ENCODE data around the gene PLPP7. TPM values are rescaled to one million over a fixed set of nuclear protein-coding genes. Genes with fewer than 3 reads are reported as not detected.

Gene PLPP7
- polyA plus RNA-seq, 1 of the 3 experiments (the other 2 are of a cell fraction), result 8.6 TPM

GRCh38 chr9:131275332-131276093, 14.0 kb upstream of the PLPP7 start:
- no peak overlapping the region for H3K4me2 ChIP-seq
- no peaks in the 10 kb centered on the region for H3K27me3 ChIP-seq (ENCODE audit: insufficient read depth)
- no peak overlapping the region for H3K27ac ChIP-seq (ENCODE audit: low read depth in 2 of 2, low read length in 1 of 2)
- no peaks in the 10 kb centered on the region for H3F3A ChIP-seq (replicated peaks; ENCODE audit: insufficient read depth)
- H3K9me3 ChIP-seq, result no peaks in the 10 kb centered on the region
- no peak overlapping the region for H3K9ac ChIP-seq
- WGBS (ENCODE audit: low lambda C conversion rate), result 98% methylated on average over 22 of the region's 29 CpGs
- no peaks in the 10 kb centered on the region for H3K9me2 ChIP-seq
- CTCF ChIA-PET, result interaction anchor here (1.9 to 2.5 kb wide), 3 partner anchors 48 to 97 kb away, joined by 5 to 9 read pairs (median 5); no protein-coding TSS in a partner anchor
- peaks cover 0 to 4% of the 10 kb centered on the region in 2 experiments; a peak in 1 of 4 replicates for H3K4me1 ChIP-seq (ENCODE audit: control insufficient read depth in 1 of 2, insufficient read depth in 2 of 2, low read depth in 1 of 2, low read length in 1 of 2)
- no peaks in the 10 kb centered on the region for H3K36me3 ChIP-seq (replicated peaks in 1 of 2; ENCODE audit: control insufficient read depth in 1 of 2, insufficient read depth in 2 of 2, low read length in 1 of 2)
- no peak for DNase-seq
- H4K20me1 ChIP-seq (ENCODE audit: insufficient read depth), result no peaks in the 10 kb centered on the region
- TF ChIP-seq RAD21 (IDR thresholded peaks at IDR 0.05; ENCODE audit: low read length) (no peak), EP300 (IDR thresholded peaks at IDR 0.05; ENCODE audit: borderline replicate concordance in 1 of 2, low read depth in 1 of 2, low read length in 1 of 2) (no peak), TCF12 (IDR thresholded peaks at IDR 0.05) (no peak), CHD2 (IDR thresholded peaks at IDR 0.05; ENCODE audit: low read length, partially characterized antibody) (no peak)
- H2AFZ ChIP-seq (ENCODE audit: low read depth), result no peak overlapping the region
- POLR2A ChIA-PET, result no interaction called here
- H3K4me3 ChIP-seq (ENCODE audit: low read depth in 2 of 2, low read length in 1 of 2), result no peak overlapping the region
- H3K79me2 ChIP-seq (ENCODE audit: insufficient read depth), result no peaks in the 10 kb centered on the region

- Histone ChIP-seq H3K27ac (ENCODE audit: low read depth in 2 of 2, low read length in 1 of 2) (no peak within 1 kb of the TSS), H3K9me3 (no peaks in the 10 kb centered on the region), H2AFZ (ENCODE audit: low read depth) (peak within 1 kb of the TSS; percentile 65; the same call in 1 of the 2 replicates), H4K20me1 (ENCODE audit: insufficient read depth) (no peaks in the 10 kb centered on the region), H3K4me1 (ENCODE audit: control insufficient read depth in 1 of 2, insufficient read depth in 2 of 2, low read depth in 1 of 2, low read length in 1 of 2) (peaks cover 0 to 4% of the 10 kb centered on the region in 2 experiments; a peak in 1 of 4 replicates), H3K4me2 (peak within 1 kb of the TSS; percentile 79), H3K9me2 (no peaks in the 10 kb centered on the region), H3K4me3 (ENCODE audit: low read depth in 2 of 2, low read length in 1 of 2) (peak within 1 kb of the TSS; percentile 58 to 67), H3K9ac (no peak within 1 kb of the TSS), H3K79me2 (ENCODE audit: insufficient read depth) (no peaks in the 10 kb centered on the region), H3K27me3 (ENCODE audit: insufficient read depth) (peaks cover 5% of the 10 kb centered on the region; the same call in 1 of the 2 replicates), H3F3A (replicated peaks; ENCODE audit: insufficient read depth) (no peaks in the 10 kb centered on the region), H3K36me3 (replicated peaks in 1 of 2; ENCODE audit: control insufficient read depth in 1 of 2, insufficient read depth in 2 of 2, low read length in 1 of 2) (no peaks in the 10 kb centered on the region)
- TF ChIP-seq TAF1 (IDR thresholded peaks at IDR 0.05; ENCODE audit: borderline replicate concordance, low read depth, low read length) (no peak), TEAD4 (IDR thresholded peaks at IDR 0.05; ENCODE audit: borderline replicate concordance, insufficient read depth) (no peak), NRF1 (IDR thresholded peaks at IDR 0.05; ENCODE audit: low read depth, low read length) (no peak), NFIC (IDR thresholded peaks at IDR 0.05; ENCODE audit: borderline replicate concordance) (no peak)
- peak; percentile 77 for DNase-seq
- POLR2A ChIA-PET, result no interaction called here
- CTCF ChIA-PET, result interaction anchor here (1.9 to 3.0 kb wide), 3 partner anchors 49 to 98 kb away, joined by 5 to 13 read pairs (median 5); no protein-coding TSS in a partner anchor
- 68% methylated on average over 33 of the region's 76 CpGs for WGBS (ENCODE audit: low lambda C conversion rate)
Observed at GRCh38 chr9:131276094-131276888, 13.2 kb upstream of the PLPP7 start, which contains the start of gene FAM78A. TSS of gene FAM78A (minus strand) at chr9:131276510. CDS start at chr9:131276179, 331 bp downstream.

GRCh38 chr9:131276891-131277286, 12.6 kb upstream of the PLPP7 start:
- Histone ChIP-seq H2AFZ (ENCODE audit: low read depth) (0 out of 2 replicates have a peak overlapping the region, but pooled peaks have one; percentile 65), H3K4me2 (peak overlapping the region; percentile 79; the same call in 1 of the 2 replicates), H3K79me2 (ENCODE audit: insufficient read depth) (no peaks in the 10 kb centered on the region), H3K27ac (ENCODE audit: low read depth in 2 of 2, low read length in 1 of 2) (no peak overlapping the region), H3K9me2 (no peaks in the 10 kb centered on the region), H3K4me3 (ENCODE audit: low read depth in 2 of 2, low read length in 1 of 2) (peak overlapping the region; percentile 58 to 67; a peak in 3 of 4 replicates), H3F3A (replicated peaks; ENCODE audit: insufficient read depth) (no peaks in the 10 kb centered on the region), H3K4me1 (ENCODE audit: control insufficient read depth in 1 of 2, insufficient read depth in 2 of 2, low read depth in 1 of 2, low read length in 1 of 2) (peaks cover 0 to 4% of the 10 kb centered on the region in 2 experiments; a peak in 1 of 4 replicates), H3K9ac (no peak overlapping the region), H4K20me1 (ENCODE audit: insufficient read depth) (no peaks in the 10 kb centered on the region), H3K36me3 (replicated peaks in 1 of 2; ENCODE audit: control insufficient read depth in 1 of 2, insufficient read depth in 2 of 2, low read length in 1 of 2) (no peaks in the 10 kb centered on the region), H3K27me3 (ENCODE audit: insufficient read depth) (peaks cover 7% of the 10 kb centered on the region; the same call in 1 of the 2 replicates), H3K9me3 (no peaks in the 10 kb centered on the region)
- TF ChIP-seq TEAD4 (IDR thresholded peaks at IDR 0.05; ENCODE audit: borderline replicate concordance, insufficient read depth) (no peak), FOXM1 (IDR thresholded peaks at IDR 0.05; ENCODE audit: low read depth) (no peak), RFX5 (IDR thresholded peaks at IDR 0.05; ENCODE audit: low read length) (no peak), EP300 (IDR thresholded peaks at IDR 0.05; ENCODE audit: borderline replicate concordance in 1 of 2, low read depth in 1 of 2, low read length in 1 of 2) (no peak), YY1 (IDR thresholded peaks at IDR 0.05; ENCODE audit: low read depth) (no peak), ELF1 (IDR thresholded peaks at IDR 0.05) (no peak), TAF1 (IDR thresholded peaks at IDR 0.05; ENCODE audit: borderline replicate concordance, low read depth, low read length) (no peak), MAX (IDR thresholded peaks at IDR 0.05; ENCODE audit: low read depth) (no peak), GATA2 (CRISPR knock-in tag; IDR thresholded peaks at IDR 0.05) (no peak), FOXJ3 (CRISPR knock-in tag; IDR thresholded peaks at IDR 0.05) (no peak), SMC3 (IDR thresholded peaks at IDR 0.05; ENCODE audit: low read depth, low read length) (no peak), RXRA (IDR thresholded peaks at IDR 0.05; ENCODE audit: borderline replicate concordance, low read depth) (no peak), POLR2AphosphoS5 (IDR thresholded peaks at IDR 0.05; ENCODE audit: low read depth, low read length) (no peak), NFIC (IDR thresholded peaks at IDR 0.05; ENCODE audit: borderline replicate concordance) (no peak), USF1 (IDR thresholded peaks at IDR 0.05; ENCODE audit: borderline replicate concordance, low read depth) (no peak)
- no CpG with 5 or more reads among the region's 60 CpGs for WGBS (ENCODE audit: low lambda C conversion rate)
- CTCF ChIA-PET, result interaction anchor here (1.9 to 3.0 kb wide), 3 partner anchors 50 to 98 kb away, joined by 5 to 13 read pairs (median 5); no protein-coding TSS in a partner anchor
- POLR2A ChIA-PET, result no interaction called here
- peak; percentile 68 for DNase-seq

Data from SK-N-SH (cell line).